H1 (cell line): ENCODE measurements around the gene DEFB113. TPM values are rescaled to one million over a fixed set of nuclear protein-coding genes. Genes with fewer than 3 reads are reported as not detected.

Experiments used
- CTCF ChIA-PET: fragments of 300-600 bp; sonication (Branson Sonifier 250); formaldehyde crosslinking; loops from one replicate; lab custom pipeline; 2021; ENCODE audit not compliant: partially characterized antibody; lab: Charles Lee
- POLR2A ChIA-PET: fragments of 300-600 bp; sonication (Branson Sonifier 250); formaldehyde crosslinking; loops from one replicate; lab custom pipeline; 2021; ENCODE audit warnings: inconsistent platforms; ENCODE audit not compliant: partially characterized antibody; lab: Charles Lee
- DNase-seq, 2 experiments: peaks; one replicate each; pipeline versions ENCODE4 v3.0.0 to v3.0.0-alpha.2; 2010 to 2022; ENCODE audit warnings: low spot score in 2 of 2, low read depth in 1 of 2, mixed read lengths in 1 of 2
- FAIRE-seq: peaks from 2 replicates; lab custom pipeline; 2011; peaks lifted over from hg19 to GRCh38; lab: Jason Lieb, UNC
- H2AFZ ChIP-seq: 2 replicates; pipeline ENCODE4 v1.8.1; 2012; ENCODE audit warnings: low read length, inconsistent platforms
- H2AK5ac ChIP-seq: 2 replicates; pipeline ENCODE4 v1.6.1; 2013; ENCODE audit warnings: low read depth, low read length
- H2BK120ac ChIP-seq: replicated peaks from 2 replicates; pipeline ENCODE3; 2013; ENCODE audit warnings: low read depth, low read length, inconsistent platforms
- H2BK12ac ChIP-seq: 2 replicates; pipeline ENCODE4 v1.6.1; 2013; ENCODE audit warnings: low read depth, low read length
- H2BK15ac ChIP-seq: 2 replicates; pipeline ENCODE4 v1.6.1; 2013; ENCODE audit warnings: low read length
- H2BK20ac ChIP-seq: 2 replicates; pipeline ENCODE4 v1.6.1; 2013; ENCODE audit warnings: low read length
- H2BK5ac ChIP-seq: 2 replicates; pipeline ENCODE4 v1.6.1; 2013; ENCODE audit warnings: low read depth, low read length
- H3K14ac ChIP-seq: 2 replicates; pipeline ENCODE4 v1.6.1; 2013; ENCODE audit warnings: inconsistent platforms; ENCODE audit not compliant: insufficient read length
- H3K18ac ChIP-seq: 2 replicates; pipeline ENCODE4 v1.6.1; 2013; ENCODE audit warnings: low read length; ENCODE audit errors: extremely low read depth
- H3K23ac ChIP-seq: 2 replicates; pipeline ENCODE4 v1.6.1; 2013; ENCODE audit warnings: inconsistent platforms; ENCODE audit not compliant: insufficient read length
- H3K23me2 ChIP-seq: 2 replicates; pipeline ENCODE4 v1.6.1; 2013; ENCODE audit warnings: low read depth, low read length
- H3K27ac ChIP-seq: 2 replicates; pipeline ENCODE4 v1.6.1; 2011; ENCODE audit warnings: low read depth, low read length, inconsistent platforms
- H3K27me3 ChIP-seq, 4 experiments: replicated peaks in 1 of 4; 1 replicate in 1 of 4; 2 replicates in 3 of 4; pipeline versions ENCODE4 v1.6.1 to v1.8.1; 2011 to 2013; ENCODE audit warnings: low read length in 3 of 4, mild to moderate bottlenecking in 3 of 4, inconsistent platforms in 2 of 4, mixed read lengths in 2 of 4, moderate library complexity in 1 of 4; ENCODE audit not compliant: control insufficient read depth in 3 of 4, insufficient read depth in 3 of 4; ENCODE audit errors: extremely low read depth in 1 of 4
- H3K36me3 ChIP-seq, 4 experiments: 2 replicates each; pipeline versions ENCODE4 v1.6.1 to v1.8.1; 2011 to 2013; ENCODE audit warnings: mild to moderate bottlenecking in 4 of 4, low read length in 3 of 4, moderate library complexity in 2 of 4, control low read depth in 1 of 4, inconsistent platforms in 1 of 4; ENCODE audit not compliant: insufficient read depth in 4 of 4, control insufficient read depth in 2 of 4
- H3K4ac ChIP-seq: replicated peaks from 2 replicates; pipeline ENCODE3; 2013; ENCODE audit warnings: low read length, low read depth, mixed read lengths, inconsistent platforms; ENCODE audit not compliant: insufficient read length
- H3K4me1 ChIP-seq, 4 experiments: replicated peaks in 1 of 4; 1 replicate in 1 of 4; 2 replicates in 3 of 4; pipeline versions ENCODE4 v1.6.1 to v1.8.1; 2011 to 2013; ENCODE audit warnings: low read length in 3 of 4, inconsistent platforms in 2 of 4, mixed read lengths in 1 of 4; ENCODE audit not compliant: insufficient read depth in 4 of 4, control insufficient read depth in 3 of 4
- H3K4me2 ChIP-seq, 2 experiments: 2 replicates each; pipeline versions ENCODE4 v1.6.1 to v1.8.1; 2011 to 2013; ENCODE audit warnings: low read depth in 2 of 2, low read length in 2 of 2, control low read depth in 1 of 2, inconsistent platforms in 1 of 2, mild to moderate bottlenecking in 1 of 2; ENCODE audit not compliant: insufficient read depth in 1 of 2
- H3K4me3 ChIP-seq, 4 experiments: fragments of 200-600, 300-600 bp in 1 of 4; sonication (generic), shearing (Covaris generic), sonication (Bioruptor Twin) in 1 of 4; 2 replicates each; pipeline versions ENCODE4 v1.5.1 to v1.8.1; 2011 to 2016; ENCODE audit warnings: low read length in 4 of 4, low read depth in 3 of 4, control low read depth in 2 of 4, inconsistent platforms in 2 of 4, mild to moderate bottlenecking in 2 of 4, mixed read lengths in 1 of 4, moderate library complexity in 1 of 4; ENCODE audit not compliant: insufficient read depth in 2 of 4; ENCODE audit errors: extremely low read depth in 1 of 4
- H3K56ac ChIP-seq: replicated peaks from 2 replicates; pipeline ENCODE3; 2013; ENCODE audit warnings: low read depth, mild to moderate bottlenecking, mixed read lengths, low read length, inconsistent platforms; ENCODE audit not compliant: insufficient read length
- H3K79me1 ChIP-seq: 2 replicates; pipeline ENCODE4 v1.6.1; 2013; ENCODE audit warnings: low read depth, low read length, control low read depth
- H3K79me2 ChIP-seq, 2 experiments: 2 replicates each; pipeline versions ENCODE4 v1.6.1 to v1.8.1; 2012 to 2013; ENCODE audit warnings: low read length in 2 of 2, mild to moderate bottlenecking in 2 of 2, inconsistent platforms in 1 of 2; ENCODE audit not compliant: insufficient read depth in 2 of 2, control insufficient read depth in 1 of 2
- H3K9ac ChIP-seq, 4 experiments: replicated peaks in 1 of 4; 1 replicate in 1 of 4; 2 replicates in 3 of 4; pipeline versions ENCODE4 v1.6.1 to v1.8.1; 2011 to 2013; ENCODE audit warnings: low read depth in 3 of 4, low read length in 3 of 4, control low read depth in 2 of 4, mild to moderate bottlenecking in 2 of 4, moderate library complexity in 2 of 4, inconsistent platforms in 1 of 4; ENCODE audit errors: extremely low read depth in 1 of 4
- H3K9me3 ChIP-seq, 2 experiments: 2 replicates each; pipeline versions ENCODE4 v1.6.1 to v1.8.1; 2012 to 2013; ENCODE audit warnings: mild to moderate bottlenecking in 2 of 2, moderate library complexity in 2 of 2, control low read depth in 1 of 2, inconsistent platforms in 1 of 2, low read depth in 1 of 2, low read length in 1 of 2, mixed read lengths in 1 of 2; ENCODE audit not compliant: insufficient read depth in 2 of 2
- H4K20me1 ChIP-seq, 2 experiments: replicated peaks in 1 of 2; 2 replicates each; pipeline versions ENCODE3 to v1.8.1; 2011 to 2013; ENCODE audit warnings: inconsistent platforms in 2 of 2, low read length in 2 of 2, mild to moderate bottlenecking in 1 of 2; ENCODE audit not compliant: insufficient read depth in 2 of 2, control insufficient read depth in 1 of 2
- H4K5ac ChIP-seq: 2 replicates; pipeline ENCODE4 v1.6.1; 2013; ENCODE audit warnings: low read length, low read depth, mixed read lengths, inconsistent platforms; ENCODE audit not compliant: insufficient read length
- H4K8ac ChIP-seq: 2 replicates; pipeline ENCODE4 v1.8.0; 2013; ENCODE audit warnings: mild to moderate bottlenecking, moderate library complexity, low read length, inconsistent platforms; ENCODE audit not compliant: insufficient read depth; ENCODE audit errors: extremely low read depth
- H4K91ac ChIP-seq: replicated peaks from 2 replicates; pipeline ENCODE3; 2013; ENCODE audit warnings: low read length, mixed read lengths, inconsistent platforms; ENCODE audit not compliant: insufficient read length
- WGBS, 2 experiments: shearing (Covaris generic) in 1 of 2; methylation state at CpG; one replicate each; pipeline versions ENCODE4 v1.1.6 to v1.1.7; 2013 to 2015; ENCODE audit warnings: low lambda C conversion rate in 2 of 2, mixed read lengths in 2 of 2, inconsistent platforms in 1 of 2, low coverage in 1 of 2, missing lambda C conversion rate in 1 of 2; ENCODE audit not compliant: insufficient replicate concordance in 2 of 2, insufficient coverage in 1 of 2, insufficient read length in 1 of 2; ENCODE audit errors: extremely low coverage in 1 of 2, missing lambda C conversion rate in 1 of 2; 5-methylcytosine and 5-hydroxymethylcytosine counted together
- polyA plus RNA-seq, 7 experiments: library from polyadenylated mRNA; depleted of rRNA in 3 of 7; stranded (reverse) in 5 of 7; unstranded in 2 of 7; fragments of >200 nt in 5 of 7; fragments of 200-250 nt in 2 of 7; gene quantifications; 1 replicate in 5 of 7; 2 replicates in 1 of 7; 4 replicates in 1 of 7; pipeline versions ENCODE4 v1.2.1 to v1.2.3, GENCODE V29; 2011 to 2013; ENCODE audit warnings: missing spikeins in 2 of 7, mixed read lengths in 2 of 7
- total RNA-seq: library from RNA; stranded (reverse); fragmentation: NEBNext Ultra II Directional; extraction: Animal tissue kit (Norgen Biotek cat#: 25700); gene quantifications from 2 replicates; pipeline ENCODE4 v1.2.1, GENCODE V29; 2021

Gene DEFB113
- total and polyA plus RNA-seq, 2 of the 8 experiments (the other 6 are each of a cell fraction or from before 2014, with no cell fraction given), result not detected

- H3K4me1 ChIP-seq, result no peaks in the 10 kb centered on the region; a peak in 2 of 7 replicates
- no peak overlapping the region for H4K91ac ChIP-seq
- no peak overlapping the region for H3K4ac ChIP-seq
- H3K79me1 ChIP-seq, result no peaks in the 10 kb centered on the region
- no peak overlapping the region for H3K27ac ChIP-seq
- no peaks in the 10 kb centered on the region for H3K36me3 ChIP-seq
- no peak overlapping the region for H3K4me2 ChIP-seq
- H3K56ac ChIP-seq, result no peak overlapping the region
- no peak overlapping the region for H3K4me3 ChIP-seq
- ChIA-PET POLR2A (no interaction called here), CTCF (interaction anchor here (0.6 kb wide), 1 partner anchor 357 kb away, joined by 3 read pairs; no protein-coding TSS in a partner anchor)
- H4K8ac ChIP-seq, result no peak overlapping the region
- H4K5ac ChIP-seq, result no peak overlapping the region
- H2BK20ac ChIP-seq, result no peak overlapping the region
- no peaks in the 10 kb centered on the region for H3K27me3 ChIP-seq
- DNase-seq (no peak), FAIRE-seq (no peak)
- H2AK5ac ChIP-seq, result no peak overlapping the region
- H3K9ac ChIP-seq, result no peak overlapping the region
- H3K79me2 ChIP-seq, result no peaks in the 10 kb centered on the region
- H3K14ac ChIP-seq, result no peak overlapping the region
- H2BK5ac ChIP-seq, result no peak overlapping the region
- H4K20me1 ChIP-seq, result no peaks in the 10 kb centered on the region
- no peak overlapping the region for H3K23ac ChIP-seq
- H3K9me3 ChIP-seq, result no peaks in the 10 kb centered on the region
- H2BK120ac ChIP-seq, result no peak overlapping the region
- H3K18ac ChIP-seq, result no peak overlapping the region
- H2BK15ac ChIP-seq, result no peak overlapping the region
- WGBS, 2 experiments, result 91% methylated on average over 1 of the region's 1 CpG; no CpG with 5 or more reads in 1 of the 2 experiments
- H2AFZ ChIP-seq, result no peak overlapping the region
- H2BK12ac ChIP-seq, result no peak overlapping the region
- H3K23me2 ChIP-seq, result no peaks in the 10 kb centered on the region
Observed at GRCh38 chr6:49980898-49981297, 11.5 kb upstream of the DEFB113 start.
